Islet precursor cell (in vitro differentiated cells): ENCODE results near the gene UFSP1.
"Not testable (repeated sequence)": the region's sequence is repeated elsewhere in the genome, so short reads cannot be mapped to it uniquely, and the experiment has no call there.

Experiments
- DNase-seq: peaks from one replicate; pipeline ENCODE4 v3.0.0-alpha.2; 2018

Gene UFSP1

GRCh38 chr7:100854899-100855298 is 34.6 kb downstream of the UFSP1 start:
- not testable (repeated sequence) for DNase-seq

- DNase-seq: no peak
Observed at GRCh38 chr7:100854146-100854895, 35.2 kb downstream of the UFSP1 start.

- DNase-seq: peak; percentile 96
Observed at GRCh38 chr7:100852048-100852872, 37.3 kb downstream of the UFSP1 start, which contains the start of gene SLC12A9. Gene SLC12A9, plus strand, starts transcription at chr7:100852713. Its CDS starts 1,485 bp downstream, at chr7:100854198.

- no peak for DNase-seq
Observed at GRCh38 chr7:100847360-100847759, 42.2 kb downstream of the UFSP1 start.

- no peak for DNase-seq
Observed at GRCh38 chr7:100840470-100841100, 48.9 kb downstream of the UFSP1 start.

- DNase-seq: no peak
Observed at GRCh38 chr7:100839361-100839760, 50.2 kb downstream of the UFSP1 start.
